Thoracic aorta (tissue), 2 donors: ENCODE data around the gene PBRM1. TPM values are rescaled to one million over a fixed set of nuclear protein-coding genes. Genes with fewer than 3 reads are reported as not detected.

Experiments
- ATAC-seq: fragments of 150-250 bp; one replicate; pipeline ENCODE4 v1.8.0; 2017; ENCODE audit warnings: low read depth; ENCODE audit not compliant: insufficient number of reproducible peaks, low FRiP score
- DNase-seq: peaks from one replicate; pipeline ENCODE4 v3.0.0-alpha.2; 2020; ENCODE audit warnings: low spot score
- H3K27ac ChIP-seq, 2 donors: fragments of 200-600 bp; sonication (generic); 1 replicate in 1 of 2; 2 replicates in 1 of 2; pipeline ENCODE4 v1.5.1; 2016; ENCODE audit warnings: mild to moderate bottlenecking in 2 of 2, moderate library complexity in 2 of 2
- H3K27me3 ChIP-seq: fragments of 200-600 bp; sonication (generic); replicated peaks from 2 replicates; pipeline ENCODE4 v1.6.0; 2016; ENCODE audit warnings: mild to moderate bottlenecking; ENCODE audit not compliant: insufficient read depth
- H3K36me3 ChIP-seq: fragments of 200-600 bp; sonication (generic); one replicate; pipeline ENCODE4 v1.5.1; 2016
- H3K4me1 ChIP-seq, 2 donors: fragments of 200-600 bp; sonication (generic); 1 replicate in 1 of 2; 2 replicates in 1 of 2; pipeline versions ENCODE4 v1.5.1 to v1.6.0; 2016; ENCODE audit warnings: low read depth in 2 of 2, mild to moderate bottlenecking in 1 of 2; ENCODE audit not compliant: control insufficient read depth in 1 of 2
- H3K4me3 ChIP-seq: fragments of 200-600 bp; sonication (generic); 2 replicates; pipeline ENCODE4 v1.5.1; 2016; ENCODE audit warnings: mild to moderate bottlenecking
- H3K9me3 ChIP-seq: fragments of 200-600 bp; sonication (generic); 2 replicates; pipeline ENCODE4 v1.5.1; 2016
- CTCF ChIP-seq: fragments of 200-600 bp; sonication (generic); IDR thresholded peaks from one replicate; pipeline ENCODE4 v1.5.1; 2019; ENCODE audit warnings: antibody characterized with exemption
- total RNA-seq, 2 donors: library from RNA; depleted of rRNA; stranded (reverse); fragments of >200 nt; gene quantifications; one replicate each; pipeline versions ENCODE4 v1.1.0 to v1.2.3, GENCODE V29; 2016

Gene PBRM1
- total RNA-seq, 2 donors from 2014 or later = 84.5 to 87.2 TPM

- no peak overlapping the region for H3K27ac ChIP-seq
- ATAC-seq (no peak), DNase-seq (no peak)
- no peak overlapping the region for H3K4me3 ChIP-seq
- H3K36me3 ChIP-seq = peaks cover 30% of the 10 kb centered on the region
- no peaks in the 10 kb centered on the region for H3K9me3 ChIP-seq
- no peaks in the 10 kb centered on the region for H3K27me3 ChIP-seq
- no peak for TF ChIP-seq CTCF
- H3K4me1 ChIP-seq = no peaks in the 10 kb centered on the region
These were observed 130.7 kb downstream of the PBRM1 start for GRCh38 chr3:52555056-52555455.

DNA sequence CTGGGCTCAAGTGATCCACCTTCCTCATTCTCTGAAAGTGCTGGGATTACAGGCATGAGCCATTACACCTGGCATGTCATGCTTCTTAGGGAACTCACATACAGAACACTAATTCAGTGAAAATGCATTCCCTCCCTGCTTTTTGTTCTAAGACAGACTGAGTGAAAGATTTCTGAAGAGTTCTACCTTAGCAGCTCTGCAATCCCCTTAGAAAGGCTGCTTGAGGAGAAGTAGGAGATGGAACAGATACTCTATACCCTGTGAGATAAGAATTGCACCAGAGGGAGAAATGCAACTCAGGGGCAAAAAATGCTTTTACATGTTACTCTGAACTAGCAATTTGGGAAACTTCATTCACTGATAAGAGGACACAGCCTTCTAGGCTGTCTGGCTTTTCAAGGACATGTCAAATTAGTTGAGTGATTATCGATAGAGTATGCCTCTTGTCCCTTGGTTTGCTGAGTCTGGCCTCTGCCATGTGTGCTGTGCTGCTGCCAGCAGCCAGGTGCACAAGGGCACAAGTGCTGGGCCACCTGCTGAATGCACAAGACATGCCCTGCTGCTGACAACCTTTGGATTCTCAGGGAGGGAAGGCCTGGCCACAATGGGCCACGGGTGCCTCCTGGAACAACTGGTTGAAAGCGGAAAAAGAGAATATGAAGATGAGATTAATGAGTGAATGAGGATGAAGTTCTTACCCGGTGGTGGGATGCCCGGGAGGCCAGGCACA lies 131.5 kb downstream of the PBRM1 start:
- ATAC-seq = no peak
- no peak for TF ChIP-seq CTCF
- no peaks in the 10 kb centered on the region for H3K27me3 ChIP-seq
- no peaks in the 10 kb centered on the region for H3K9me3 ChIP-seq
- H3K4me1 ChIP-seq = no peaks in the 10 kb centered on the region
- DNase-seq = no peak
- no peak overlapping the region for H3K27ac ChIP-seq
- H3K36me3 ChIP-seq = peaks cover 33% of the 10 kb centered on the region
- H3K4me3 ChIP-seq = no peak overlapping the region

- peaks cover 37% of the 10 kb centered on the region for H3K36me3 ChIP-seq
- H3K4me1 ChIP-seq = no peaks in the 10 kb centered on the region
- DNase-seq (no peak), ATAC-seq (no peak)
- no peaks in the 10 kb centered on the region for H3K9me3 ChIP-seq
- TF ChIP-seq CTCF = no peak
- no peak overlapping the region for H3K27ac ChIP-seq
- no peaks in the 10 kb centered on the region for H3K27me3 ChIP-seq
- no peak overlapping the region for H3K4me3 ChIP-seq
These were observed 133.6 kb downstream of the PBRM1 start for GRCh38 chr3:52552089-52552488.

GRCh38 chr3:52551118-52551517 lies 134.6 kb downstream of the PBRM1 start:
- Histone ChIP-seq H3K36me3 (peaks cover 37% of the 10 kb centered on the region), H3K27ac (no peak overlapping the region), H3K4me1 (no peaks in the 10 kb centered on the region), H3K27me3 (no peaks in the 10 kb centered on the region), H3K9me3 (no peaks in the 10 kb centered on the region), H3K4me3 (no peak overlapping the region)
- no peak for TF ChIP-seq CTCF
- ATAC-seq = no peak
- no peak for DNase-seq

- H3K4me1 ChIP-seq = no peaks in the 10 kb centered on the region
- DNase-seq (no peak), ATAC-seq (no peak)
- H3K9me3 ChIP-seq = no peaks in the 10 kb centered on the region
- no peak overlapping the region for H3K4me3 ChIP-seq
- H3K27ac ChIP-seq = no peak overlapping the region
- H3K36me3 ChIP-seq = peaks cover 28% of the 10 kb centered on the region
- no peak for TF ChIP-seq CTCF
- no peaks in the 10 kb centered on the region for H3K27me3 ChIP-seq
These were observed 138.6 kb downstream of the PBRM1 start for GRCh38 chr3:52547143-52547542.
